ENCODE data around the gene LYZL1. TPM values are rescaled to one million over a fixed set of nuclear protein-coding genes. Genes with fewer than 3 reads are reported as not detected.
"Not testable (repeated sequence)": the region's sequence is repeated elsewhere in the genome, so short reads cannot be mapped to it uniquely, and the experiment has no call there.

LYZL1 gene
- total RNA-seq, 1 experiment from 2014 or later, result not detected

DNA sequence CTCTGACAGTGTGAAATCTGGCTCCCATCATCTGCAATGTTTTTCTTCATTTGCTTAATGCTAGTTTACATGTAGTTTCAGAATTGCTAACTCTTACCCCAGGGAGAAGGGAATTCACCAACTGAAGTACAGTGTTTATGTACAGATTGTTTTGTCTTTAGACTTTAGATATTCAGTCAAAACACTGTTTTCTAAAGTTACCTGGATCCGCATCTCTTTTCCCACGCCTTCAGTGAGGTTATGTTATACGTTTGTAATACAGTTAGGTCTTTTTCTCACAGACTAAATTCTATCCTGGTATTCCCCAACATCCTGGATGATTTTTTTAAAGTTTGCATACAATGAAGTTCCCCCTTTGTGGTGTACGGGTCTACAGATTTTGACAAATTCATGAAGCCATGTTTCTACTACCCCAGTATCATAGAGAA is 3.2 kb upstream of the LYZL1 start:
- no peak for DNase-seq (ENCODE audit: low spot score)
- POLR2A ChIA-PET (ENCODE audit: low non-redundant PET), result no interaction called here
- H3K36me3 ChIP-seq (ENCODE audit: insufficient read depth, low read length, poor library complexity, severe bottlenecking), result no peaks in the 10 kb centered on the region
- intact Hi-C loops (cut with micrococcal nuclease; ENCODE audit: unreplicated experiment), result no loop called here
- BruUV-seq (replicated peaks), result no TSS peak
- H3K27me3 ChIP-seq (replicated peaks; ENCODE audit: insufficient read depth, low read depth, low read length, poor library complexity), result no peaks in the 10 kb centered on the region
- H3K4me3 ChIP-seq (ENCODE audit: low read depth, low read length, poor library complexity, severe bottlenecking), result no peak overlapping the region
- CTCF ChIA-PET, result no interaction called here
- no peak overlapping the region for H3K27ac ChIP-seq (ENCODE audit: low read depth, low read length, poor library complexity, severe bottlenecking)
- H3K9me3 ChIP-seq (ENCODE audit: low read depth, low read length, poor library complexity, severe bottlenecking), result no peaks in the 10 kb centered on the region
- H3K4me1 ChIP-seq (ENCODE audit: insufficient read depth, low read length, poor library complexity, severe bottlenecking), result no peaks in the 10 kb centered on the region
- TF ChIP-seq, protein P1, sequence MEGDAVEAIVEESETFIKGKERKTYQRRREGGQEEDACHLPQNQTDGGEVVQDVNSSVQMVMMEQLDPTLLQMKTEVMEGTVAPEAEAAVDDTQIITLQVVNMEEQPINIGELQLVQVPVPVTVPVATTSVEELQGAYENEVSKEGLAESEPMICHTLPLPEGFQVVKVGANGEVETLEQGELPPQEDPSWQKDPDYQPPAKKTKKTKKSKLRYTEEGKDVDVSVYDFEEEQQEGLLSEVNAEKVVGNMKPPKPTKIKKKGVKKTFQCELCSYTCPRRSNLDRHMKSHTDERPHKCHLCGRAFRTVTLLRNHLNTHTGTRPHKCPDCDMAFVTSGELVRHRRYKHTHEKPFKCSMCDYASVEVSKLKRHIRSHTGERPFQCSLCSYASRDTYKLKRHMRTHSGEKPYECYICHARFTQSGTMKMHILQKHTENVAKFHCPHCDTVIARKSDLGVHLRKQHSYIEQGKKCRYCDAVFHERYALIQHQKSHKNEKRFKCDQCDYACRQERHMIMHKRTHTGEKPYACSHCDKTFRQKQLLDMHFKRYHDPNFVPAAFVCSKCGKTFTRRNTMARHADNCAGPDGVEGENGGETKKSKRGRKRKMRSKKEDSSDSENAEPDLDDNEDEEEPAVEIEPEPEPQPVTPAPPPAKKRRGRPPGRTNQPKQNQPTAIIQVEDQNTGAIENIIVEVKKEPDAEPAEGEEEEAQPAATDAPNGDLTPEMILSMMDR (conservative IDR thresholded peaks at IDR 0.05; ENCODE audit: low read depth, low read length), result no peak
- TF ChIP-seq EZH2 (IDR thresholded peaks at IDR 0.05; ENCODE audit: borderline replicate concordance, low read depth, low read length, poor library complexity, severe bottlenecking), result no peak

DNA sequence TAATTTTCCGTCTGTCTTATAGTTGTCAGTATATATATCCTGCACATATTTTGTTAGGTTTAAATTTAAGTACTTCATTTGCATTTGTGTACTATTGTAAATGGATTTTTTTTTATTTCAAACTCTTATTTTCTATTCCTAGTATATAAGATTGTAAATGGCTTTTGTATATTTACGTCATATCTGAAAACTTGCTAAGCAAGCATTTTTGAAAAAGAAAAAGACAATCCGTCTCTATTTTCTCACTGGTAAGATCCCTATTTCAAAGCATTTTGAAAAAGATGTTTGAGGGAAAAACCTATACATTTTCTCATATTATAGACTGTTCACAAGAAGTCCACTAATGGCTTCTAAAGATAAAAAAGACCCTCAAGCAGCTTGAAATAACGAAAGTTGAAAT is 1.2 kb upstream of the LYZL1 start:
- H3K4me3 ChIP-seq (ENCODE audit: low read depth, low read length, poor library complexity, severe bottlenecking), result no peak overlapping the region
- POLR2A ChIA-PET (ENCODE audit: low non-redundant PET), result no interaction called here
- intact Hi-C loops (cut with micrococcal nuclease; ENCODE audit: unreplicated experiment), result no loop called here
- H3K27me3 ChIP-seq (replicated peaks; ENCODE audit: insufficient read depth, low read depth, low read length, poor library complexity), result no peaks in the 10 kb centered on the region
- no peak overlapping the region for H3K27ac ChIP-seq (ENCODE audit: low read depth, low read length, poor library complexity, severe bottlenecking)
- CTCF ChIA-PET, result no interaction called here
- no peak for DNase-seq (ENCODE audit: low spot score)
- no peaks in the 10 kb centered on the region for H3K4me1 ChIP-seq (ENCODE audit: insufficient read depth, low read length, poor library complexity, severe bottlenecking)
- H3K9me3 ChIP-seq (ENCODE audit: low read depth, low read length, poor library complexity, severe bottlenecking), result no peaks in the 10 kb centered on the region
- TF ChIP-seq EZH2 (IDR thresholded peaks at IDR 0.05; ENCODE audit: borderline replicate concordance, low read depth, low read length, poor library complexity, severe bottlenecking), result no peak
- TF ChIP-seq, protein P1 (conservative IDR thresholded peaks at IDR 0.05; ENCODE audit: low read depth, low read length), result no peak
- no peaks in the 10 kb centered on the region for H3K36me3 ChIP-seq (ENCODE audit: insufficient read depth, low read length, poor library complexity, severe bottlenecking)
- BruUV-seq (replicated peaks), result no TSS peak

DNA sequence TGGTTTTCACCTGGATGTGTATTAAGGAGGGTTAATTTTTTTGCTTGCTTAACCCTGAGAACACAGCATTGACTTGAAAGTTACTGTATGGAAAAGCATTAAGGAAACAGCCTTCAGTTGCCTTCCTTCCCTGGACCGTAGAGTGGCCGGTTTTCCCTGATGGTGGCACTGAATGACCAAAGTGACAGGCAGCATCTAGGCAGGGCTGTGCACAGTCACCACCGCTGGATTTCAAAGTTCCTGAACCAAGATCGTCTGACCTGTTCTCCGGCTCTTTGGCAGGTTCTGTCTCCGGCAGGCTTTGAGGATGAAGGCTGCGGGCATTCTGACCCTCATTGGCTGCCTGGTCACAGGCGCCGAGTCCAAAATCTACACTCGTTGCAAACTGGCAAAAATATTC is 2.7 kb downstream of the LYZL1 start:
- BruUV-seq (replicated peaks); intact Hi-C loops (cut with micrococcal nuclease; ENCODE audit: unreplicated experiment); H3K4me3 ChIP-seq (ENCODE audit: low read depth, low read length, poor library complexity, severe bottlenecking); H3K27me3 ChIP-seq (replicated peaks; ENCODE audit: insufficient read depth, low read depth, low read length, poor library complexity); H3K27ac ChIP-seq (ENCODE audit: low read depth, low read length, poor library complexity, severe bottlenecking); DNase-seq (ENCODE audit: low spot score); H3K36me3 ChIP-seq (ENCODE audit: insufficient read depth, low read length, poor library complexity, severe bottlenecking); CTCF ChIA-PET; POLR2A ChIA-PET (ENCODE audit: low non-redundant PET); H3K4me1 ChIP-seq (ENCODE audit: insufficient read depth, low read length, poor library complexity, severe bottlenecking): not testable (repeated sequence)
- H3K9me3 ChIP-seq (ENCODE audit: low read depth, low read length, poor library complexity, severe bottlenecking), result peaks cover 13% of the 10 kb centered on the region

DNA sequence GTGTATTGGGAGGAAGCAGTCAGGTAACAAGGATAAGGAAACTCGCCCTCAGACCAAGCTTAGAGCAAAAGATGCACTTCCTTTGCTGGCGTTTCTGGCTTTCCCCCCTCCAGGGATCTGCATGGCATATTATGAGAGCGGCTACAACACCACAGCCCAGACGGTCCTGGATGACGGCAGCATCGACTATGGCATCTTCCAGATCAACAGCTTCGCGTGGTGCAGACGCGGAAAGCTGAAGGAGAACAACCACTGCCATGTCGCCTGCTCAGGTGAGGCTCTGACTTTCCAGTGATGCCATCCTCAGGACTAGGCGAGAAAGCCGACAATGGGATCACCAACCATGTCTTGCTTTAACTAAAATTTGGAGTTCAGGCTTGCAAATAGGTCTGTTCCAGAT is 3.5 kb downstream of the LYZL1 start:
- intact Hi-C loops (cut with micrococcal nuclease; ENCODE audit: unreplicated experiment); H3K27ac ChIP-seq (ENCODE audit: low read depth, low read length, poor library complexity, severe bottlenecking); CTCF ChIA-PET; H3K4me1 ChIP-seq (ENCODE audit: insufficient read depth, low read length, poor library complexity, severe bottlenecking); BruUV-seq (replicated peaks); H3K27me3 ChIP-seq (replicated peaks; ENCODE audit: insufficient read depth, low read depth, low read length, poor library complexity); DNase-seq (ENCODE audit: low spot score); H3K4me3 ChIP-seq (ENCODE audit: low read depth, low read length, poor library complexity, severe bottlenecking); POLR2A ChIA-PET (ENCODE audit: low non-redundant PET); H3K36me3 ChIP-seq (ENCODE audit: insufficient read depth, low read length, poor library complexity, severe bottlenecking): not testable (repeated sequence)
- peaks cover 16% of the 10 kb centered on the region for H3K9me3 ChIP-seq (ENCODE audit: low read depth, low read length, poor library complexity, severe bottlenecking)

Measured in A673 (cell line).